Endothelial cell of umbilical vein (primary cell): Measurements from ENCODE around the gene GLRA1. TPM values are rescaled to one million over a fixed set of nuclear protein-coding genes. Genes with fewer than 3 reads are reported as not detected.

Experiments used
- BruUV-seq: library from RNA; stranded (reverse); fragments of 400-500 nt; replicated peaks from 2 replicates; lab custom pipeline; 2021; lab: Mats Ljungman, UMichigan
- CTCF ChIA-PET: fragments of 300-600, 350-600 bp; sonication (Branson Sonifier 250); formaldehyde crosslinking; loops from one replicate; lab custom pipeline; 2021; ENCODE audit warnings: antibody characterized with exemption, inconsistent platforms; lab: Charles Lee
- POLR2A ChIA-PET: fragments of 300-600, 350-600 bp; sonication (Branson Sonifier 250); formaldehyde crosslinking; loops from one replicate; lab custom pipeline; 2021; ENCODE audit warnings: antibody characterized with exemption, inconsistent platforms; lab: Charles Lee
- DNase-seq: peaks from one replicate; pipeline ENCODE4 v3.0.0-alpha.2; 2011; ENCODE audit warnings: low read depth, low spot score
- FAIRE-seq: peaks from 2 replicates; lab custom pipeline; 2011; peaks lifted over from hg19 to GRCh38; lab: Jason Lieb, UNC
- H2AFZ ChIP-seq: 2 replicates; pipeline ENCODE4 v1.6.0; 2012; ENCODE audit warnings: low read depth, low read length, control low read depth, inconsistent platforms
- H3K27ac ChIP-seq: 2 replicates; pipeline ENCODE4 v1.5.1; 2011; ENCODE audit warnings: low read depth, mild to moderate bottlenecking, control low read depth, low read length, moderate library complexity; ENCODE audit not compliant: insufficient read depth
- H3K27me3 ChIP-seq, 2 experiments: 2 replicates each; pipeline versions ENCODE4 v1.6.0 to v1.6.1; 2011; ENCODE audit warnings: low read length in 2 of 2, mixed read lengths in 1 of 2; ENCODE audit not compliant: control insufficient read depth in 2 of 2, insufficient read depth in 2 of 2
- H3K36me3 ChIP-seq, 2 experiments: 2 replicates in 1 of 2; 3 replicates in 1 of 2; pipeline ENCODE4 v1.5.1; 2011; ENCODE audit warnings: low read length in 2 of 2, mild to moderate bottlenecking in 1 of 2, moderate library complexity in 1 of 2; ENCODE audit not compliant: control insufficient read depth in 2 of 2, insufficient read depth in 2 of 2; ENCODE audit errors: extremely low read depth in 1 of 2
- H3K4me1 ChIP-seq: 3 replicates; pipeline ENCODE4 v1.5.1; 2011; ENCODE audit warnings: mild to moderate bottlenecking, low read length; ENCODE audit not compliant: control insufficient read depth, insufficient read depth; ENCODE audit errors: extremely low read depth
- H3K4me2 ChIP-seq: 2 replicates; pipeline ENCODE4 v1.6.1; 2011; ENCODE audit warnings: low read length, control low read depth, mixed read lengths; ENCODE audit not compliant: insufficient read depth
- H3K4me3 ChIP-seq, 3 experiments: fragments of 200-600 bp in 1 of 3; sonication (generic), shearing (Covaris generic) in 1 of 3; replicated peaks in 1 of 3; 2 replicates each; pipeline ENCODE4 v1.5.1; 2011 to 2016; ENCODE audit warnings: control low read depth in 3 of 3, low read length in 3 of 3, mild to moderate bottlenecking in 2 of 3, inconsistent platforms in 1 of 3, low read depth in 1 of 3, moderate library complexity in 1 of 3; ENCODE audit not compliant: insufficient read depth in 1 of 3
- H3K79me2 ChIP-seq: 2 replicates; pipeline ENCODE4 v1.6.0; 2012; ENCODE audit warnings: low read length, inconsistent platforms; ENCODE audit not compliant: control insufficient read depth, insufficient read depth
- H3K9ac ChIP-seq: replicated peaks from 2 replicates; pipeline ENCODE3; 2011; ENCODE audit warnings: low read length, control low read depth; ENCODE audit not compliant: insufficient read depth; ENCODE audit errors: extremely low read depth
- H3K9me1 ChIP-seq: replicated peaks from 3 replicates; pipeline ENCODE4 v1.6.0; 2011; ENCODE audit warnings: mild to moderate bottlenecking, low read length; ENCODE audit not compliant: control insufficient read depth, insufficient read depth; ENCODE audit errors: extremely low read depth
- H3K9me3 ChIP-seq: replicated peaks from 2 replicates; pipeline ENCODE4 v1.5.1; 2012; ENCODE audit warnings: low read length, inconsistent platforms; ENCODE audit not compliant: control insufficient read depth, insufficient read depth
- H4K20me1 ChIP-seq: replicated peaks from 2 replicates; pipeline ENCODE3; 2011; ENCODE audit warnings: mild to moderate bottlenecking, low read length; ENCODE audit not compliant: control insufficient read depth, insufficient read depth; ENCODE audit errors: extremely low read depth
- FOS ChIP-seq: IDR thresholded peaks from 2 replicates; pipeline ENCODE4 v1.6.1; 2011; ENCODE audit warnings: mild to moderate bottlenecking, low read length, moderate library complexity, borderline replicate concordance; ENCODE audit not compliant: insufficient read depth
- GATA2 ChIP-seq: IDR thresholded peaks from 2 replicates; pipeline ENCODE4 v1.7.0; 2011; ENCODE audit warnings: low read depth, mild to moderate bottlenecking, moderate library complexity, mixed read lengths, low read length; ENCODE audit not compliant: insufficient read length, insufficient read depth
- POLR2AphosphoS5 ChIP-seq: IDR thresholded peaks from 2 replicates; pipeline ENCODE4 v1.6.1; 2012; ENCODE audit warnings: low read depth, mild to moderate bottlenecking, control low read depth, low read length, moderate library complexity; ENCODE audit not compliant: insufficient read depth
- dilution Hi-C: fragments of 300-500 bp; cut with MboI; formaldehyde crosslinking; loops from one replicate; pipeline ENCODE4 v1.15.0; 2019; ENCODE audit warnings: low sequenced_read_pairs; ENCODE audit not compliant: extremely low pct_ligation_motif_present
- intact Hi-C: fragments of 100-400 bp; cut with micrococcal nuclease; formaldehyde crosslinking; loops from one replicate; pipeline ENCODE4 v1.10.0; 2022
- polyA plus RNA-seq, 4 experiments: library from polyadenylated mRNA; depleted of rRNA in 3 of 4; stranded (reverse) in 3 of 4; unstranded in 1 of 4; fragments of >200 nt; gene quantifications; 2 replicates each; pipeline versions ENCODE4 v1.2.1 to v1.2.3, GENCODE V29; 2011 to 2012; ENCODE audit warnings: missing spikeins in 1 of 4
- total RNA-seq: library from RNA; stranded (reverse); gene quantifications from 2 replicates; pipeline ENCODE4 v1.2.3, GENCODE V29; 2021

The GLRA1 gene
- total and polyA plus RNA-seq, 2 donors (not counting 3 experiments of a cell fraction or from before 2014, with no cell fraction given) = not detected

GRCh38 chr5:151956725-151957124 lies 32.1 kb upstream of the GLRA1 start:
- Histone ChIP-seq H3K27ac (no peak overlapping the region), H3K36me3 (no peaks in the 10 kb centered on the region), H3K4me3 (no peak overlapping the region), H3K4me1 (no peaks in the 10 kb centered on the region), H4K20me1 (no peaks in the 10 kb centered on the region), H2AFZ (no peak overlapping the region), H3K27me3 (no peaks in the 10 kb centered on the region), H3K79me2 (no peaks in the 10 kb centered on the region), H3K4me2 (no peak overlapping the region), H3K9me3 (no peaks in the 10 kb centered on the region), H3K9ac (no peak overlapping the region), H3K9me1 (no peaks in the 10 kb centered on the region)
- DNase-seq = no peak
- no TSS peak for BruUV-seq
- ChIA-PET POLR2A (no interaction called here), CTCF (no interaction called here)
- FAIRE-seq = no peak
- TF ChIP-seq GATA2 = no peak
- intact Hi-C loops (no loop called here), dilution Hi-C loops (no loop called here)

GRCh38 chr5:151954255-151954654 lies 29.6 kb upstream of the GLRA1 start:
- H3K9me3 ChIP-seq = no peaks in the 10 kb centered on the region

More at GRCh38 chr5:151954255-151954654, 29.6 kb upstream of the GLRA1 start:
- H4K20me1 ChIP-seq = no peaks in the 10 kb centered on the region
- H3K27me3 ChIP-seq = no peaks in the 10 kb centered on the region
- H3K4me3 ChIP-seq = no peak overlapping the region
- DNase-seq (no peak), FAIRE-seq (no peak)
- dilution Hi-C loops = no loop called here
- BruUV-seq = no TSS peak
- H3K27ac ChIP-seq = no peak overlapping the region
- H3K9ac ChIP-seq = no peak overlapping the region
- ChIA-PET CTCF (no interaction called here), POLR2A (no interaction called here)
- intact Hi-C loops = no loop called here
- H3K79me2 ChIP-seq = no peaks in the 10 kb centered on the region
- H3K4me2 ChIP-seq = no peak overlapping the region
- H2AFZ ChIP-seq = no peak overlapping the region
- no peaks in the 10 kb centered on the region for H3K4me1 ChIP-seq
- no peaks in the 10 kb centered on the region for H3K36me3 ChIP-seq
- TF ChIP-seq FOS (no peak), POLR2AphosphoS5 (no peak)
- no peaks in the 10 kb centered on the region for H3K9me1 ChIP-seq
